ENCODE data around the gene LDB2.

LDB2 gene

GRCh38 chr4:16868674-16869073, 29.8 kb downstream of the LDB2 start:
- no peak for DNase-seq (ENCODE audit: low read depth in 2 of 2)
- no peak overlapping the region for H3K4me3 ChIP-seq (replicated peaks in 1 of 2; ENCODE audit: low read depth in 2 of 2, low read length in 2 of 2)
- TF ChIP-seq CTCF (IDR thresholded peaks at IDR 0.05; ENCODE audit: low read depth, low read length) = no peak

GRCh38 chr4:16867827-16868226, 30.6 kb downstream of the LDB2 start:
- no peak for DNase-seq (ENCODE audit: low read depth in 2 of 2)
- TF ChIP-seq CTCF (IDR thresholded peaks at IDR 0.05; ENCODE audit: low read depth, low read length) = no peak

GRCh38 chr4:16866974-16867373, 31.5 kb downstream of the LDB2 start:
- DNase-seq (ENCODE audit: low read depth in 2 of 2) = no peak
- no peak overlapping the region for H3K4me3 ChIP-seq (replicated peaks in 1 of 2; ENCODE audit: low read depth in 2 of 2, low read length in 2 of 2)
- no peak for TF ChIP-seq CTCF (IDR thresholded peaks at IDR 0.05; ENCODE audit: low read depth, low read length)

More at GRCh38 chr4:16867827-16868226, 30.6 kb downstream of the LDB2 start:
- H3K4me3 ChIP-seq (replicated peaks in 1 of 2; ENCODE audit: low read depth in 2 of 2, low read length in 2 of 2) = no peak overlapping the region

GRCh38 chr4:16865897-16866283, 32.6 kb downstream of the LDB2 start:
- H3K4me3 ChIP-seq (replicated peaks in 1 of 2; ENCODE audit: low read depth in 2 of 2, low read length in 2 of 2) = no peak overlapping the region
- DNase-seq (ENCODE audit: low read depth in 2 of 2) = no peak
- no peak for TF ChIP-seq CTCF (IDR thresholded peaks at IDR 0.05; ENCODE audit: low read depth, low read length)

- no peak for DNase-seq (ENCODE audit: low read depth in 2 of 2)
- no peak for TF ChIP-seq CTCF (IDR thresholded peaks at IDR 0.05; ENCODE audit: low read depth, low read length)
- H3K4me3 ChIP-seq (replicated peaks in 1 of 2; ENCODE audit: low read depth in 2 of 2, low read length in 2 of 2) = no peak overlapping the region
Observed at GRCh38 chr4:16865209-16865896, 33.1 kb downstream of the LDB2 start.

- no peak for TF ChIP-seq CTCF (IDR thresholded peaks at IDR 0.05; ENCODE audit: low read depth, low read length)
- no peak for DNase-seq (ENCODE audit: low read depth in 2 of 2)
- no peak overlapping the region for H3K4me3 ChIP-seq (replicated peaks in 1 of 2; ENCODE audit: low read depth in 2 of 2, low read length in 2 of 2)
Observed at GRCh38 chr4:16864199-16864598, 34.2 kb downstream of the LDB2 start.

- DNase-seq (ENCODE audit: low read depth in 2 of 2) = no peak
- no peak for TF ChIP-seq CTCF (IDR thresholded peaks at IDR 0.05; ENCODE audit: low read depth, low read length)
- no peak overlapping the region for H3K4me3 ChIP-seq (replicated peaks in 1 of 2; ENCODE audit: low read depth in 2 of 2, low read length in 2 of 2)
Observed at GRCh38 chr4:16862697-16863096, 35.7 kb downstream of the LDB2 start.
